ENCODE data around the gene WDR90.
"Not testable (repeated sequence)": the region's sequence is repeated elsewhere in the genome, so short reads cannot be mapped to it uniquely, and the experiment has no call there.

The WDR90 gene

GRCh38 chr16:684961-685696 is 36.0 kb downstream of the WDR90 start:
- Histone ChIP-seq H3K27me3 (ENCODE audit: control insufficient read depth, insufficient read depth, low read length) (no peaks in the 10 kb centered on the region), H3K9me3 (ENCODE audit: control insufficient read depth, low read length) (no peaks in the 10 kb centered on the region), H3K36me3 (ENCODE audit: control insufficient read depth, insufficient read depth, low read length) (peaks cover 15% of the 10 kb centered on the region), H3K4me3 (ENCODE audit: low read length) (no peak overlapping the region), H3K4me1 (ENCODE audit: control insufficient read depth, insufficient read depth, low read length) (peaks cover 45% of the 10 kb centered on the region), H3K9ac (ENCODE audit: low read length) (no peak overlapping the region)

- H3K4me3 ChIP-seq (ENCODE audit: low read length), result no peak overlapping the region
- H3K27me3 ChIP-seq (ENCODE audit: control insufficient read depth, insufficient read depth, low read length), result no peaks in the 10 kb centered on the region
- H3K9ac ChIP-seq (ENCODE audit: low read length), result no peak overlapping the region
- peaks cover 15% of the 10 kb centered on the region for H3K36me3 ChIP-seq (ENCODE audit: control insufficient read depth, insufficient read depth, low read length)
- no peaks in the 10 kb centered on the region for H3K9me3 ChIP-seq (ENCODE audit: control insufficient read depth, low read length)
- H3K4me1 ChIP-seq (ENCODE audit: control insufficient read depth, insufficient read depth, low read length), result peaks cover 46% of the 10 kb centered on the region
These were observed 36.8 kb downstream of the WDR90 start for GRCh38 chr16:685967-686366.

GRCh38 chr16:686459-687260 is 37.5 kb downstream of the WDR90 start:
- Histone ChIP-seq H3K9me3 (ENCODE audit: control insufficient read depth, low read length) (no peaks in the 10 kb centered on the region), H3K4me3 (ENCODE audit: low read length) (no peak overlapping the region), H3K9ac (ENCODE audit: low read length) (no peak overlapping the region), H3K36me3 (ENCODE audit: control insufficient read depth, insufficient read depth, low read length) (peaks cover 14% of the 10 kb centered on the region), H3K27me3 (ENCODE audit: control insufficient read depth, insufficient read depth, low read length) (no peaks in the 10 kb centered on the region), H3K4me1 (ENCODE audit: control insufficient read depth, insufficient read depth, low read length) (peaks cover 39% of the 10 kb centered on the region)

GRCh38 chr16:687499-687898 is 38.3 kb downstream of the WDR90 start:
- peaks cover 32% of the 10 kb centered on the region for H3K4me1 ChIP-seq (ENCODE audit: control insufficient read depth, insufficient read depth, low read length)
- H3K9me3 ChIP-seq (ENCODE audit: control insufficient read depth, low read length), result no peaks in the 10 kb centered on the region
- peaks cover 6% of the 10 kb centered on the region for H3K27me3 ChIP-seq (ENCODE audit: control insufficient read depth, insufficient read depth, low read length)
- H3K36me3 ChIP-seq (ENCODE audit: control insufficient read depth, insufficient read depth, low read length), result peaks cover 7% of the 10 kb centered on the region
- no peak overlapping the region for H3K4me3 ChIP-seq (ENCODE audit: low read length)
- no peak overlapping the region for H3K9ac ChIP-seq (ENCODE audit: low read length)

GRCh38 chr16:689175-689897 is 40.2 kb downstream of the WDR90 start:
- Histone ChIP-seq H3K36me3 (ENCODE audit: control insufficient read depth, insufficient read depth, low read length) (no peaks in the 10 kb centered on the region), H3K4me1 (ENCODE audit: control insufficient read depth, insufficient read depth, low read length) (peaks cover 24% of the 10 kb centered on the region), H3K9ac (ENCODE audit: low read length) (peak overlapping the region; percentile 89), H3K4me3 (ENCODE audit: low read length) (peak overlapping the region; percentile 48), H3K27me3 (ENCODE audit: control insufficient read depth, insufficient read depth, low read length) (peaks cover 25% of the 10 kb centered on the region), H3K9me3 (ENCODE audit: control insufficient read depth, low read length) (no peaks in the 10 kb centered on the region)

GRCh38 chr16:691242-691641 is 42.1 kb downstream of the WDR90 start:
- H3K4me3 ChIP-seq (ENCODE audit: low read length), result not testable (repeated sequence)
- Histone ChIP-seq H3K4me1 (ENCODE audit: control insufficient read depth, insufficient read depth, low read length) (peaks cover 33% of the 10 kb centered on the region), H3K27me3 (ENCODE audit: control insufficient read depth, insufficient read depth, low read length) (peaks cover 40% of the 10 kb centered on the region)

GRCh38 chr16:692356-693108 is 43.4 kb downstream of the WDR90 start:
- H3K4me1 ChIP-seq (ENCODE audit: control insufficient read depth, insufficient read depth, low read length), result peaks cover 33% of the 10 kb centered on the region

More at GRCh38 chr16:691242-691641, 42.1 kb downstream of the WDR90 start:
- not testable (repeated sequence) for H3K9me3 ChIP-seq (ENCODE audit: control insufficient read depth, low read length); H3K9ac ChIP-seq (ENCODE audit: low read length); H3K36me3 ChIP-seq (ENCODE audit: control insufficient read depth, insufficient read depth, low read length)

GRCh38 chr16:693364-693763 is 44.2 kb downstream of the WDR90 start:
- Histone ChIP-seq H3K4me3 (ENCODE audit: low read length) (no peak overlapping the region), H3K9ac (ENCODE audit: low read length) (no peak overlapping the region), H3K36me3 (ENCODE audit: control insufficient read depth, insufficient read depth, low read length) (no peaks in the 10 kb centered on the region), H3K4me1 (ENCODE audit: control insufficient read depth, insufficient read depth, low read length) (peaks cover 33% of the 10 kb centered on the region), H3K9me3 (ENCODE audit: control insufficient read depth, low read length) (no peaks in the 10 kb centered on the region), H3K27me3 (ENCODE audit: control insufficient read depth, insufficient read depth, low read length) (peaks cover 42% of the 10 kb centered on the region)

More at GRCh38 chr16:692356-693108, 43.4 kb downstream of the WDR90 start:
- H3K4me3 ChIP-seq (ENCODE audit: low read length), result no peak overlapping the region
- H3K9me3 ChIP-seq (ENCODE audit: control insufficient read depth, low read length), result no peaks in the 10 kb centered on the region
- no peak overlapping the region for H3K9ac ChIP-seq (ENCODE audit: low read length)
- H3K27me3 ChIP-seq (ENCODE audit: control insufficient read depth, insufficient read depth, low read length), result peaks cover 42% of the 10 kb centered on the region
- no peaks in the 10 kb centered on the region for H3K36me3 ChIP-seq (ENCODE audit: control insufficient read depth, insufficient read depth, low read length)

GRCh38 chr16:693766-694165 is 44.6 kb downstream of the WDR90 start:
- Histone ChIP-seq H3K36me3 (ENCODE audit: control insufficient read depth, insufficient read depth, low read length) (no peaks in the 10 kb centered on the region), H3K9ac (ENCODE audit: low read length) (no peak overlapping the region), H3K9me3 (ENCODE audit: control insufficient read depth, low read length) (no peaks in the 10 kb centered on the region), H3K4me1 (ENCODE audit: control insufficient read depth, insufficient read depth, low read length) (peaks cover 33% of the 10 kb centered on the region), H3K4me3 (ENCODE audit: low read length) (no peak overlapping the region), H3K27me3 (ENCODE audit: control insufficient read depth, insufficient read depth, low read length) (peaks cover 42% of the 10 kb centered on the region)

GRCh38 chr16:694187-694862 is 45.2 kb downstream of the WDR90 start:
- H3K4me1 ChIP-seq (ENCODE audit: control insufficient read depth, insufficient read depth, low read length), result peaks cover 28% of the 10 kb centered on the region
- no peaks in the 10 kb centered on the region for H3K9me3 ChIP-seq (ENCODE audit: control insufficient read depth, low read length)
- H3K4me3 ChIP-seq (ENCODE audit: low read length), result no peak overlapping the region
- no peaks in the 10 kb centered on the region for H3K36me3 ChIP-seq (ENCODE audit: control insufficient read depth, insufficient read depth, low read length)
- H3K27me3 ChIP-seq (ENCODE audit: control insufficient read depth, insufficient read depth, low read length), result peaks cover 47% of the 10 kb centered on the region
- no peak overlapping the region for H3K9ac ChIP-seq (ENCODE audit: low read length)

- Histone ChIP-seq H3K9me3 (ENCODE audit: control insufficient read depth, low read length) (no peaks in the 10 kb centered on the region), H3K27me3 (ENCODE audit: control insufficient read depth, insufficient read depth, low read length) (peaks cover 53% of the 10 kb centered on the region), H3K4me3 (ENCODE audit: low read length) (no peak overlapping the region), H3K9ac (ENCODE audit: low read length) (no peak overlapping the region), H3K36me3 (ENCODE audit: control insufficient read depth, insufficient read depth, low read length) (no peaks in the 10 kb centered on the region), H3K4me1 (ENCODE audit: control insufficient read depth, insufficient read depth, low read length) (peaks cover 22% of the 10 kb centered on the region)
These were observed 45.7 kb downstream of the WDR90 start for GRCh38 chr16:694863-695354.

Measured in mucosa of stomach (tissue), 1 donor.